ENCODE measurements around the gene MLKL.
"Not testable (repeated sequence)": the region's sequence is repeated elsewhere in the genome, so short reads cannot be mapped to it uniquely, and the experiment has no call there.

MLKL gene

DNA sequence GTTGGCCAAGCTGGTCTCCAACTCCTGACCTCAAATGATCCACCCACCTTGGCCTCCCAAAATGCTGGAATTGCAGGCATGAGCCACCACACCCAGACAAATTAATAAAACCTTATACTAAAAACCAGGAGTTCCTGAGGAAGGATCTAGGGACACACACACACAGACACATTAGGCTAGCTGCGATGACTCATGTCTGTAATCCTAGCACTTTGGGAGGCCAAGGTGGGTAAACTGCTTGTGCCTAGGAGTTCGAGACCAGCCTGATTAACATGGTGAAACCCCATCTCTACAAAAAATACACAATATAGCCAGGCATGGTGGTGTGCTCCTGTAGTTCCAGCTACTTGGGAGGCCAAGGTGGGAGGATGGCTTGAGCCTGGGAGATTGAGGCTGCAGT is 47.8 kb downstream of the MLKL start:
- DNase-seq, H3K27me3 Mint-ChIP-seq, ATAC-seq, H3K4me3 Mint-ChIP-seq, H3K9me3 Mint-ChIP-seq: not testable (repeated sequence)
- Mint-ChIP-seq H3K4me1 (peaks cover 54% of the 10 kb centered on the region), H3K27ac (peak overlapping the region in 1 of 2 donors; percentile 9)

DNA sequence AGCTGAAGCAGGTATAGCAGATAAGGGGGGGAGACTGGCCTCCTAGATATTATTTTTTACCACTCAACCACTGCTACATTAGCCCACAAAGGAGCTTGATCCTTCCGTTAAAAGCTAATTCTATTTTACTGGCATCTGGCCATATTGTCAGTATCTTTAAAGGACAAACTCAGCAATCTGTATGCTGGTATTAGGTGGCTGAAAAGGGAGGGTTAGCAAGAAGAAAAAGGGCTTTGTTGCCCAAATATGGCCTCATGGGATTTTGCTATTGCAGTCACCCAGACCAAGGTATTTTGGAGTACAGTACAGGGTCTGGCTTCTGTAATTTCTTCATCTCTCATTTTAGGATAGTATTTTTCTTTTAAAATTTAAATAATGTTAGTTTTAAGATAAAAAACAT is 48.4 kb downstream of the MLKL start:
- no peaks in the 10 kb centered on the region for H3K27me3 Mint-ChIP-seq
- H3K27ac Mint-ChIP-seq: no peak overlapping the region
- H3K9me3 Mint-ChIP-seq: no peaks in the 10 kb centered on the region
- no peak overlapping the region for H3K4me3 Mint-ChIP-seq
- DNase-seq (no peak), ATAC-seq (no peak)
- peaks cover 48% of the 10 kb centered on the region for H3K4me1 Mint-ChIP-seq

DNA sequence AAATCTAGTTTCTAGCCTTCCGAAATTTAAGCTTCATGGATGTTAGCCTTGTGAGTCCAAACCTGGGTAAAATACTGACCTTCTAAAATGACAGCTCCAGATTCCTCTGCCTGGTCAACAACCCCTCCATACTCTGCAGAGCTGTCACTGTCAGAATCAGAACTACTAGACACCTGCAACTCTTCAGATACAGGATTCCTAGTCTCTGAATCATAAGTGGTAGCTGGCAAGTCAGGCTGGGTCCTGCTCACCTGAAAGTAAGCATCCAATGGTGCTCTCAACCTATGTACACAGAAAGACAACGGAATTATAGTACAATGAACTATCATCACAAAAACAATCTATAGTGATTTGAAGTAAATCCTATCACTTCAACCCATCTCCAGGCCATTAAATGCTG is 48.8 kb downstream of the MLKL start:
- no peak overlapping the region for H3K4me3 Mint-ChIP-seq
- H3K9me3 Mint-ChIP-seq: no peaks in the 10 kb centered on the region
- no peak for ATAC-seq
- peaks cover 46% of the 10 kb centered on the region for H3K4me1 Mint-ChIP-seq
- DNase-seq: no peak
- no peaks in the 10 kb centered on the region for H3K27me3 Mint-ChIP-seq
- H3K27ac Mint-ChIP-seq: no peak overlapping the region

DNA sequence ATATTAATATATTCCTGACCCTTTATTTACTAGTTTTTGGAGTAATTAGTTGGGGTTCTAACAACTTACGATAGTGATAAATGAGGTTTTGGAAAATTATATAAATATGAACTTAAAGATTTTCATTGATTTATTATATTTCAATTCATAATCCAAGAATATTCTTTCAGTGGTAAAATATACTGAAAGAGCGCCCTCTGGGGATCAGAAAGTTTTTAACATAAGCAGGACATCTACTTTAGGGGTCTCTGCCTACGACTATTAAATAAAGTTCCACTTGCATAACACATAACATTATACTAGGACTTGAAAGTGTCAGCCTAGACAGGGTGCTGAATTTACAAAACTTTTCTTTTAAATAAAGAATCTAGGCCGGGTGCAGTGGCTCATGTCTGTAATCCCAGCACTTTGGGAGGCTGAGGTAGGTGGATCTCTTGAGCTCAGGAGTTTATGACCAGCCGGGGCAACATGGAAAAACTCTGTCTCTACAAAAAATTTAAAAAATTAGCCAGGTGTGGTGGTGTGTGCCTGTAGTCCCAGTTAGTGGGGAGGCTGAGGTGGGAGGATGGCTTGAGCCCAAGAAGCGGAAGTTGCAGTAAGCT is 49.6 kb downstream of the MLKL start:
- Mint-ChIP-seq H3K9me3 (no peaks in the 10 kb centered on the region), H3K4me3 (no peak overlapping the region), H3K27ac (peak overlapping the region in 1 of 2 donors; percentile 15), H3K4me1 (peaks cover 38% of the 10 kb centered on the region), H3K27me3 (no peaks in the 10 kb centered on the region)
- ATAC-seq (no peak), DNase-seq (no peak)

DNA sequence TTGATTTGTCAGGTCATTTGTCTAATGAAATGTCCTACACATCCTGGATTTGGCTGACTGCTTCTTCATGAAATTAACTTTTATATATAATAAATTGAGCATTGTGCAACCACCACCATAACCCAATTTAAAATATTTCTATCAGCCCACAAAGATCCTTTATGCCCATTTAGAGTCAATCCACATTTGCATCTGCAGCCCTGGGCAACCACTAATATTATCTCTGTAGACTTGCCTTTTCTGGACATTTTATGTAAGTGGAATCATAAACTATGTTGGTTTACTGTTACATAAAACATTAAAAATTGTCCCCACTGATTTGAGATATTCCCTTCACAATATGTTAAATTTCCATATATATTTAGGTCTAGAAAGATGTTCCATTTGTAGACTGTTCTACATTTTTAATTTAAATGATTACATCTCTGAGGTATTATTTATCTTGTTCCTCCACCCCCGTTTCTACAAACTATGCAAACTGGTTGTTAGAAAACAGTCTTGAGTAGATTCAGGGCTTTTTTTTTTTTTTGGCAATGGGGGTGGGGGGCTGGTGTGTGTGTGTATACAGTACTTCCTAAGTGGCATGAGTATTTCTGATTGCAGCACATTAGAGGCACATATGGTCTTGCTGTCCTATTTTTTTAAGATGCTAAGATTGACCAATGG is 50.7 kb downstream of the MLKL start:
- ATAC-seq: no peak
- H3K27ac Mint-ChIP-seq: no peak overlapping the region
- H3K4me3 Mint-ChIP-seq: no peak overlapping the region
- no peaks in the 10 kb centered on the region for H3K9me3 Mint-ChIP-seq
- DNase-seq: no peak
- no peaks in the 10 kb centered on the region for H3K27me3 Mint-ChIP-seq
- peaks cover 27% of the 10 kb centered on the region for H3K4me1 Mint-ChIP-seq

DNA sequence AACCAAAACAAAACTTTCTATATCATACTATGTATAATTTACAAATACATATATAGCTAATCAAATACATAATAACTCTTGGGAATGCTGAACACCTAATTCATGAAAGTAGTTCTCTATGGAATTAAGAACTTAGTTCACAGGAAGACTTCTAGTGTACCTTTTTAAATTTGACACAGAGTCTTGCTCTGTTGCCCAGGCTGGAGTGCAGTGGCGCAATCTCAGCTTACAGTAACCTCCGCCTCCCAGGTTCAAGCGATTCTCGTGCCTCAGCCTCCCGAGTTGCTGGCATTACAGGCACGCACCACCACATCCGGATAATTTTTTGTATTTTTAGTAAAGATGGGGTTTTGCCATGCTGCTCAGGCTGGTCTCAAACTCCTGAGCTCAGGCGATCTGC is 58.7 kb downstream of the MLKL start:
- no peak overlapping the region for H3K27ac Mint-ChIP-seq
- no peak for DNase-seq
- no peaks in the 10 kb centered on the region for H3K9me3 Mint-ChIP-seq

DNA sequence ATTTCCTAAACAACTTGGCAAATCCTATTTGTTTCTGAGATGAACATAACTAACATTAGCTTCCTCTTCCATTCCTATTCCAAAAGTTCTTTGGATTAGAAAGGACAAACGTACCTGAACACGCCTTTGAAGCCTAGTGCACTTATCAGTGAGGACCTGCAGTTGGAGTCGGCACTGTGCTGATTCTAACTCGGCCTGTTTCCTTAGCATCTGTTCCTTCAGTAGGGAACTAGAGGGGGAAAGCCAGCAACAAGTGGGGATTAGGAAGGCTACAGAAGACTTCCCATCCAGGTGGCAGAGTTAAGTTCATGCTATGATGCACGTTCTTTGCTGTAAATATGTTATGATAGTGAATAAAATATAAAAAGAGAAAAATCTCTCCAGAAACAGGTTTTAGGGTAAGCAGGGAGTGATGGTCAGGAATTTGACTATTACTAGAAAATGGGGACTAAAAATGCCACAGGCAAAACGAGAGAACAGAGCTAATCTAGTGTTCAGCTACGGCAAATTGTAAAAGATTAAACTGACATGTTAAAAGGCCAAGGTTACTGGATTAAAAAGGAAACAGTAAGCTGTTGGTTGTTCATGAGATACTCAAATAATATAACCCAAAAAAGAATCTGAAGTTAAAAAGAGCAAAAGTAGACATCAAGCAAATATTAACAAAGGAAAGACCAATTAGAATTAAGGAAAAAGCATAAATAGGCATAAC is 62.8 kb downstream of the MLKL start:
- ATAC-seq: no peak
- H3K9me3 Mint-ChIP-seq: no peaks in the 10 kb centered on the region
- H3K27me3 Mint-ChIP-seq: no peaks in the 10 kb centered on the region
- no peak overlapping the region for H3K27ac Mint-ChIP-seq
- H3K4me1 Mint-ChIP-seq: peaks cover 6% of the 10 kb centered on the region
- DNase-seq: no peak
- no peak overlapping the region for H3K4me3 Mint-ChIP-seq

More for the DNA sequence above, 58.7 kb downstream of the MLKL start:
- Mint-ChIP-seq H3K4me3 (no peak overlapping the region), H3K27me3 (no peaks in the 10 kb centered on the region), H3K4me1 (peaks cover 6% of the 10 kb centered on the region)
- no peak for ATAC-seq

DNA sequence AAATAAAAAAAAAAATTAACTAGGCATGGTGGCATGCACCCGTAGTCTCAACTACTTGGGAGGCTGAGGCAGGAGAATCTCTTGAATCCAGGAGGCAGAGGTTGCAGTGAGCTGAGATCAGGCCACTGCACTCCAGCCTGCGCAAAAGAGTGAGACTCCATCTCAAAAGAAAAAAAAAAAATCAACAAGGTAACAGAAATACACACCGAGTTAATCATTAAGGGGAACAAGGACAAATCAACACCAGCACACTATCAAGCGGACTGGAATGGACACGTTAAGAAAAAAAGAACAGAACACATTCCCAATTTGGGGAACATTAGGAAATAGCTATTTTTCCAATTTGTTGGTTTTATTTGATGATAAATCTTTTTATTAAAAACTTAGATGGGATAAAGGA is 65.4 kb downstream of the MLKL start:
- ATAC-seq (no peak), DNase-seq (no peak)
- Mint-ChIP-seq H3K27ac (no peak overlapping the region), H3K4me1 (no peaks in the 10 kb centered on the region), H3K27me3 (no peaks in the 10 kb centered on the region), H3K9me3 (no peaks in the 10 kb centered on the region), H3K4me3 (no peak overlapping the region)

DNA sequence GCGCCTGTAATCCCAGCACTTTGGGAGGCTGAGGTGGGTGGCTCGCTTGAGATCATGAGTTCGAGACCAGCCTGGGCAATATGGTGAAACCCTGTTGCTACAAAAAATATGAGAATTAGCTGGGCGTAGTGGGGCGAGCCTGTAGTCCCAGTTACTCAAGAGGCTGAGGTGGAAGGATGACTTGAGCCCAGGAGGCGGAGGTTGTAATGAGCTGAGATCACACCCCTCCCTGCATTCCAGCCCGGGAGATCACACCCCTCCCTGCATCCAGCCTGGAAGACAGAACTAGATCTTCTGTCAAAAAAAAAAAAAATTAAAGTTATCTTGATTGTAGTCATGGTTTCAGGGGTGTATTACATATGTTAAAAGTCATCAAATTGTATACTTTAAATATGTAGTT is 67.0 kb downstream of the MLKL start:
- Mint-ChIP-seq H3K27me3 (no peaks in the 10 kb centered on the region), H3K4me1 (peaks cover 14% of the 10 kb centered on the region), H3K4me3 (no peak overlapping the region), H3K27ac (peak overlapping the region in 1 of 2 donors; percentile 7), H3K9me3 (no peaks in the 10 kb centered on the region)
- ATAC-seq (no peak), DNase-seq (no peak)

DNA sequence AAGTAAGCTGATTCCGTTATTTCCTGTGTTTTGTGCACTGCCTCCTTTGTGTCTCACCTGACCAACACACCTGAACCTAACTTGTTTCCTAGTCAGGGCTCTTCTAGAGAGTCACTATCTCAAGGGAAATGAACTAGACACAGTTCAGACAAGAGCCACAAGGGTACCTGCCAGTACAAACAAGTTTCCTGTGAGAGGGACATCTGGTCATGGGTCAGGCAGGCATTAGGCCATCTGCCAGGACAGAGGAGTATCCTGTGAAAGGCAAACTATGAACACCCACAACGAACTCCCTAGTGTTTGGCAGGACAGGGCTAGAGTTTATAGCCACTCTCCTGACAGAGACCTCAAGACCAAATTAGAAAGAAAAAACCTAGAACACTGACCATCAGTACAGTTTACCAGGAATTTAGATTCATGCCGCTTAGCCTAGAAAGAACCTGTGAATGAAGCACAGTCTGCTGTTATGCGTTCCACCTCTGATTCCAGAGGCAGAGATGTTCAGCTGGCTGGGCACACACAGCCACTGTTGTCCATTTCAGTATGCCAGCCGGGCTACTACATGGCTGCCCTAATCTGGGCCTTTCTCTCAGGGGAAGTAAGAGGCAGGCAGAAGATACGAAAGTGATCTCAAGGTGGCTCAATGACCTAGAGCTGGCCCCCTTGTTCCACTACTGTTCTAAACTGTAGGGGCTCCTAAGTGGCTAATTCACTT is 73.0 kb downstream of the MLKL start:
- Mint-ChIP-seq H3K4me1 (peaks cover 52% of the 10 kb centered on the region), H3K9me3 (no peaks in the 10 kb centered on the region), H3K27ac (peak overlapping the region; percentile 61 to 96), H3K4me3 (peak overlapping the region; percentile 34 to 57), H3K27me3 (no peaks in the 10 kb centered on the region)
- ATAC-seq: peak; percentile 26
- DNase-seq: no peak

DNA sequence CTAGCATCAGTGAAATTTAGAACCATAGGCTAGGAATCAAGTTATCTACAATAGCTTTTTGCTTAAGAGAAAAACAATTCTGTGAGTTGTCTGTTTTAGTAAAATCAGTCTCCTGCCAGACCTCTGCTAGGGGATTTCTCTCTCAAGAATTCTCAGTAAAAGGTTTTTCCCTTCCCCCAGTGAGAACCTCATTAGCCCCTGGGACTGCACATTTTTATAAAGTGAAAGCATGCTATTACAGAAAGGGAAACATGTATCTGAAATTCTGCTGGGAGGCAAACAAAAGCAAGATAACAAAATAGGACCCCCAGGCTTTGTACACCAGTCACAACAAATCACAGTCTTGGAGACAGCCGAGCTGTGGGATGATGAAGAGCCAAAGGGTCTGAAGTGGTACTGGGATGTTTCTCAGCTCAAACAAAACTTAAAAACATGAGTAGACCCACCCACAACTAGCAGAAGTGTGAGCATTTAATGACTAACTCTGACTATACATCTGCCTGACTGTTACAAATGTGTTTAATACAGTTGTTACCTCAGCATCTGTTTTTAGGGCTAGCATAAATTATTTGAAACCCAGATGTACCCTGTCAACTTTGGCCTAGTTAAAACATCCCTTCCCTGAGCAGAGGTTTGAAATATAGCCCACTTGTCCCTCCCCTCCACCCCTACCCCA is 73.8 kb downstream of the MLKL start:
- peak overlapping the region; percentile 54 to 57 for H3K4me3 Mint-ChIP-seq
- no peaks in the 10 kb centered on the region for H3K9me3 Mint-ChIP-seq
- H3K27ac Mint-ChIP-seq: peak overlapping the region; percentile 82 to 96
- H3K27me3 Mint-ChIP-seq: no peaks in the 10 kb centered on the region
- DNase-seq (peak; percentile 21 to 46), ATAC-seq (peak; percentile 96)
- peaks cover 55% of the 10 kb centered on the region for H3K4me1 Mint-ChIP-seq

DNA sequence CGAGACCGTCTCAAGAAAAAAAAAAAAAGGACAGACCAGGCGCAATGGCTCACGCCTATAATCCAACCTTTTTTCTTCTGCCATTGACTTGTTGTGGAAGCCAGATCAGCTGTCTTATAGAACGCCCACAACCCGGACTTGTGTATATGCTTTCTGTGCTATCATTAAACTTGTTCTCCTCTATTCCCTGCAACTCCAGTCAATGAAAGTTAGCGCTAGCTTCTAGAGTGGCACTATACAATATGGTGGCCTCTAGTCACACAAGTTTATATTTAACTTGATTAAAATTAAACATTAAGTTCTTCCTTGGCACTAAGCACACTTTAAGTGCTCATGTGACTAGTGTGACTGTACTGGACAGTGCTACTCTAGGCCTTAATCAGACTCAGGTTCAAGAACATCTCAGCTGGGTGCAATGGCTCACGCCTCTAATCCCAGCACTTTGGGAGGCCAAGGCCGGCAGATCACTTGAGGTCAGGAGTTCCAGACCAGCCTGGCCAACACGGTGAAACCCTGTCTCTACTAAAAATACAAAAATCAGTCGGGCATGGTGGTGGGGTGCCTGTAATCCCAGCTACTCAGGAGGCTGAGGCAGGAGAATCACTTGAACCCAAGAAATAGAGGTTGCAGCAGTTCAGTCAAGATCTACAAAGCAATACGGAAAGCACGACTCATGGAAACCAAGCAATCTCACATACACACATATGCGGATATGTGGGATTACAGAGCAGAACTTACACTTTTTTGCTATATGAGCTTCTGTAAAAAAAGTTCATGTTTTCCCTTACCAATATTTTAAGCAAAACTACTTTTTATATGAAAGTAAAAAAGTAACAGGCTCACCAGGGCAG is 74.9 kb downstream of the MLKL start:
- H3K27ac Mint-ChIP-seq: peak overlapping the region; percentile 60 to 82
- ATAC-seq (no peak), DNase-seq (no peak)
- H3K9me3 Mint-ChIP-seq: no peaks in the 10 kb centered on the region
- peak overlapping the region in 1 of 2 donors; percentile 56 for H3K4me3 Mint-ChIP-seq
- H3K27me3 Mint-ChIP-seq: no peaks in the 10 kb centered on the region
- peaks cover 55% of the 10 kb centered on the region for H3K4me1 Mint-ChIP-seq

DNA sequence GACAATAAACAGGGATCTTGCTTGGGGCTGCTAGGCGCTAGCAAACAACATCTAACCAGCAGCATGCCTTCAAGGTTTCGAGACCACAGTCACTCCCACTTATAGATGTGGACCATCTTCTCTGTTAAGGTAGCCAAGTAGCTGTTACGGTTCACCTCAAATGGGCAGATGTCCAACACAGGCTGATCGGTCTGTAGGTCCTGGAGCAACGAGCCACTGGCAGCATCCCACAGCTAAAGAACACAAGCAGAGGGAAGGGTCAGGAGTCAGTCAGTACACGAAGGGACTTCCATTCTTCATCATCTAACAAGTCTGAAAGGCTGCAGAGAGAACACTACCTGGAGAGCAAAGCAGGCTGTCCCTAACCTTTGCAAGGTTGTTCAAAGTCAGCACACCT is 76.8 kb downstream of the MLKL start:
- DNase-seq: no peak
- Mint-ChIP-seq H3K27me3 (no peaks in the 10 kb centered on the region), H3K27ac (no peak overlapping the region), H3K9me3 (no peaks in the 10 kb centered on the region), H3K4me1 (peaks cover 43% of the 10 kb centered on the region), H3K4me3 (no peak overlapping the region)
- ATAC-seq: no peak

DNA sequence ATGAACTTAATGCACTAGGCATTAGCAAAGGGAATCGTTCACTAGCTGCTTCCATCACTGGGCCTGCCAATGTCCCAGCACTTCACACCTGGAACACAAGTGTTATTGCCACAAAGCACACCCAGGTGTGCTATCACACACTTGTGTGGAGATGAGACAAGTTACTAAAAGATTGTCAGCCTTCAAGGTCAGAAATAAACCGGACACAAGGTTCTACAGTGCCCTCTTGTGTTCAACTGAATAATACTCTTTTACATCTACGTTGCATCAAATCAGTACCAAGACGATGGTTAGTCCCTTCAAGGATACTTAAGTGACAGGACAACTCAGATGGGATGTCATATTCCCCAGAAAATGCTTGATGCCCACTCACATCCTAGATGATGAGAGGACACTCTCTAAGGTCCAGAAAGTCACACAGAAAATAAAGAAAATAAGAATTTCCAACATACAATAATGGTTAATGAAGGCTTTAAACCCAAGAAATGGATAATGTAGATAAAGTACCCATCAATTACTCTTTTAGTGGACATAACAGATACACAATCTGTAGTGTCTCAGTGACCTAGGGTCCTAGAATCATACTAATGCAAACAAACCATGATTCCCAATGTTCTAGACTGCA is 77.3 kb downstream of the MLKL start:
- ATAC-seq (no peak), DNase-seq (no peak)

More for the DNA sequence above, 77.3 kb downstream of the MLKL start:
- Mint-ChIP-seq H3K4me1 (peaks cover 39% of the 10 kb centered on the region), H3K27me3 (no peaks in the 10 kb centered on the region), H3K27ac (peak overlapping the region in 1 of 2 donors; percentile 21), H3K9me3 (no peaks in the 10 kb centered on the region), H3K4me3 (no peak overlapping the region)
